ENCODE results near the gene DLGAP1.

- TF ChIP-seq, protein P1, sequence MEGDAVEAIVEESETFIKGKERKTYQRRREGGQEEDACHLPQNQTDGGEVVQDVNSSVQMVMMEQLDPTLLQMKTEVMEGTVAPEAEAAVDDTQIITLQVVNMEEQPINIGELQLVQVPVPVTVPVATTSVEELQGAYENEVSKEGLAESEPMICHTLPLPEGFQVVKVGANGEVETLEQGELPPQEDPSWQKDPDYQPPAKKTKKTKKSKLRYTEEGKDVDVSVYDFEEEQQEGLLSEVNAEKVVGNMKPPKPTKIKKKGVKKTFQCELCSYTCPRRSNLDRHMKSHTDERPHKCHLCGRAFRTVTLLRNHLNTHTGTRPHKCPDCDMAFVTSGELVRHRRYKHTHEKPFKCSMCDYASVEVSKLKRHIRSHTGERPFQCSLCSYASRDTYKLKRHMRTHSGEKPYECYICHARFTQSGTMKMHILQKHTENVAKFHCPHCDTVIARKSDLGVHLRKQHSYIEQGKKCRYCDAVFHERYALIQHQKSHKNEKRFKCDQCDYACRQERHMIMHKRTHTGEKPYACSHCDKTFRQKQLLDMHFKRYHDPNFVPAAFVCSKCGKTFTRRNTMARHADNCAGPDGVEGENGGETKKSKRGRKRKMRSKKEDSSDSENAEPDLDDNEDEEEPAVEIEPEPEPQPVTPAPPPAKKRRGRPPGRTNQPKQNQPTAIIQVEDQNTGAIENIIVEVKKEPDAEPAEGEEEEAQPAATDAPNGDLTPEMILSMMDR (IDR thresholded peaks at IDR 0.05) = peak; percentile 39 to 64 (median 58)
- TF ChIP-seq POLR2A (IDR thresholded peaks at IDR 0.05) = no peak
These were observed 751.4 kb downstream of the DLGAP1 start for GRCh38 chr18:3703732-3704176.

Data from testis (tissue), 2 donors.